HAP-1 (cell line): ENCODE results near the gene SULT4A1.

Experiments
- DNase-seq, 2 experiments: peaks; one replicate each; pipeline ENCODE4 v3.0.0-alpha.2; 2016 to 2020; ENCODE audit warnings: low spot score in 2 of 2
- H3K27me3 ChIP-seq: fragments of 250-450 bp; sonication (Bioruptor Pico); 2 replicates; pipeline ENCODE4 v1.5.1; 2020; ENCODE audit warnings: low read depth, mild to moderate bottlenecking, moderate library complexity
- H3K36me3 ChIP-seq: fragments of 250-450 bp; sonication (Bioruptor Pico); replicated peaks from 2 replicates; pipeline ENCODE4 v1.5.1; 2020; ENCODE audit warnings: mild to moderate bottlenecking
- H3K4me1 ChIP-seq: fragments of 250-450 bp; sonication (Bioruptor Pico); 2 replicates; pipeline ENCODE4 v1.5.1; 2020; ENCODE audit warnings: mild to moderate bottlenecking
- H3K4me3 ChIP-seq: fragments of 250-450 bp; sonication (Bioruptor Pico); 2 replicates; pipeline ENCODE4 v1.5.1; 2020; ENCODE audit warnings: mild to moderate bottlenecking, moderate library complexity
- H3K9me3 ChIP-seq: fragments of 250-450 bp; sonication (Bioruptor Pico); 2 replicates; pipeline ENCODE4 v1.5.1; 2020; ENCODE audit warnings: mild to moderate bottlenecking, moderate library complexity
- in situ Hi-C: fragments of 300-500 bp; cut with MboI; formaldehyde crosslinking; loops from 3 replicates; pipeline ENCODE4 v1.14.3; 2020; ENCODE audit warnings: low sequenced_read_pairs, inconsistent platforms, mixed read lengths

The SULT4A1 gene

GRCh38 chr22:43892183-43892894 is 30.0 kb upstream of the SULT4A1 start:
- no peak for DNase-seq
- no peaks in the 10 kb centered on the region for H3K4me1 ChIP-seq
- H3K27me3 ChIP-seq, result peaks cover 35% of the 10 kb centered on the region
- in situ Hi-C loops, result no loop called here
- no peaks in the 10 kb centered on the region for H3K9me3 ChIP-seq
- H3K4me3 ChIP-seq, result no peak overlapping the region
- no peaks in the 10 kb centered on the region for H3K36me3 ChIP-seq

GRCh38 chr22:43891360-43892182 is 29.3 kb upstream of the SULT4A1 start, which contains the start of gene PNPLA5:
PNPLA5 (minus strand) TSS chr22:43892013; CDS start chr22:43891880, 133 bp downstream.
- H3K4me3 ChIP-seq, result peak within 1 kb of the TSS; percentile 4; the same call in 1 of the 2 replicates
- in situ Hi-C loops, result no loop called here
- peak in 1 of 2 experiments; percentile 40 for DNase-seq

GRCh38 chr22:43890901-43891331 is 28.6 kb upstream of the SULT4A1 start:
- H3K4me3 ChIP-seq, result no peak overlapping the region

More at GRCh38 chr22:43891360-43892182, 29.3 kb upstream of the SULT4A1 start, which contains the start of gene PNPLA5:
- no peaks in the 10 kb centered on the region for H3K36me3 ChIP-seq
- peaks cover 35% of the 10 kb centered on the region for H3K27me3 ChIP-seq
- H3K9me3 ChIP-seq, result no peaks in the 10 kb centered on the region
- no peaks in the 10 kb centered on the region for H3K4me1 ChIP-seq

GRCh38 chr22:43889860-43890253 is 27.5 kb upstream of the SULT4A1 start:
- H3K4me3 ChIP-seq, result no peak overlapping the region
- in situ Hi-C loops, result no loop called here
- DNase-seq, result no peak
- H3K36me3 ChIP-seq, result no peaks in the 10 kb centered on the region
- peaks cover 30% of the 10 kb centered on the region for H3K27me3 ChIP-seq
- no peaks in the 10 kb centered on the region for H3K9me3 ChIP-seq
- H3K4me1 ChIP-seq, result no peaks in the 10 kb centered on the region

More at GRCh38 chr22:43890901-43891331, 28.6 kb upstream of the SULT4A1 start:
- peaks cover 35% of the 10 kb centered on the region for H3K27me3 ChIP-seq
- no peaks in the 10 kb centered on the region for H3K9me3 ChIP-seq
- no peak for DNase-seq
- in situ Hi-C loops, result no loop called here
- no peaks in the 10 kb centered on the region for H3K4me1 ChIP-seq
- H3K36me3 ChIP-seq, result no peaks in the 10 kb centered on the region

GRCh38 chr22:43889201-43889859 is 27.0 kb upstream of the SULT4A1 start:
- Histone ChIP-seq H3K4me1 (no peaks in the 10 kb centered on the region), H3K4me3 (no peak overlapping the region), H3K36me3 (no peaks in the 10 kb centered on the region), H3K27me3 (peaks cover 30% of the 10 kb centered on the region), H3K9me3 (no peaks in the 10 kb centered on the region)
- no peak for DNase-seq
- in situ Hi-C loops, result no loop called here

- in situ Hi-C loops, result no loop called here
- no peak for DNase-seq
- Histone ChIP-seq H3K36me3 (no peaks in the 10 kb centered on the region), H3K4me1 (no peaks in the 10 kb centered on the region), H3K4me3 (no peak overlapping the region), H3K27me3 (peaks cover 30% of the 10 kb centered on the region), H3K9me3 (no peaks in the 10 kb centered on the region)
These were observed 26.4 kb upstream of the SULT4A1 start for GRCh38 chr22:43888740-43889139.

GRCh38 chr22:43887391-43887790 is 25.1 kb upstream of the SULT4A1 start:
- Histone ChIP-seq H3K36me3 (no peaks in the 10 kb centered on the region), H3K27me3 (peaks cover 24% of the 10 kb centered on the region), H3K9me3 (no peaks in the 10 kb centered on the region), H3K4me3 (no peak overlapping the region), H3K4me1 (no peaks in the 10 kb centered on the region)
- DNase-seq, result no peak
- in situ Hi-C loops, result no loop called here

- no peak overlapping the region for H3K4me3 ChIP-seq
- DNase-seq, result no peak
- H3K9me3 ChIP-seq, result no peaks in the 10 kb centered on the region
- H3K36me3 ChIP-seq, result no peaks in the 10 kb centered on the region
- H3K27me3 ChIP-seq, result peaks cover 12% of the 10 kb centered on the region
- no peaks in the 10 kb centered on the region for H3K4me1 ChIP-seq
- in situ Hi-C loops, result no loop called here
These were observed 23.9 kb upstream of the SULT4A1 start for GRCh38 chr22:43886231-43886630.

- H3K4me1 ChIP-seq, result no peaks in the 10 kb centered on the region
- H3K4me3 ChIP-seq, result no peak overlapping the region
- no peaks in the 10 kb centered on the region for H3K9me3 ChIP-seq
- in situ Hi-C loops, result no loop called here
- DNase-seq, result no peak
- H3K36me3 ChIP-seq, result no peaks in the 10 kb centered on the region
- H3K27me3 ChIP-seq, result peaks cover 8% of the 10 kb centered on the region; the same call in 1 of the 2 replicates
These were observed 23.5 kb upstream of the SULT4A1 start for GRCh38 chr22:43885786-43886185.

GRCh38 chr22:43885319-43885671 is 23.0 kb upstream of the SULT4A1 start:
- Histone ChIP-seq H3K4me3 (no peak overlapping the region), H3K36me3 (no peaks in the 10 kb centered on the region), H3K27me3 (peaks cover 3% of the 10 kb centered on the region; the same call in 1 of the 2 replicates), H3K9me3 (no peaks in the 10 kb centered on the region), H3K4me1 (no peaks in the 10 kb centered on the region)
- in situ Hi-C loops, result no loop called here
- DNase-seq, result no peak

- Histone ChIP-seq H3K27me3 (no peaks in the 10 kb centered on the region), H3K4me1 (no peaks in the 10 kb centered on the region), H3K9me3 (no peaks in the 10 kb centered on the region), H3K36me3 (no peaks in the 10 kb centered on the region), H3K4me3 (no peak overlapping the region)
- DNase-seq, result peak; percentile 40 to 83
- in situ Hi-C loops, result no loop called here
These were observed 22.4 kb upstream of the SULT4A1 start for GRCh38 chr22:43884600-43885318.

GRCh38 chr22:43883719-43884415 is 21.6 kb upstream of the SULT4A1 start:
- H3K36me3 ChIP-seq, result no peaks in the 10 kb centered on the region
- in situ Hi-C loops, result no loop called here
- no peaks in the 10 kb centered on the region for H3K27me3 ChIP-seq
- DNase-seq, result no peak
- no peaks in the 10 kb centered on the region for H3K9me3 ChIP-seq
- H3K4me1 ChIP-seq, result no peaks in the 10 kb centered on the region
- H3K4me3 ChIP-seq, result no peak overlapping the region
